GM23338 (cell line): ENCODE measurements around the gene ARSB. TPM values are rescaled to one million over a fixed set of nuclear protein-coding genes. Genes with fewer than 3 reads are reported as not detected.

ENCODE experiments used
- ATAC-seq: fragments of 200-7000 bp; cut with Tn5 transposase; 3 replicates; pipeline ENCODE4 v1.9.1; 2020
- DNase-seq: peaks from one replicate; pipeline ENCODE4 v3.0.0-alpha.2; 2015; ENCODE audit warnings: low spot score
- H2AFZ ChIP-seq: fragments of 200-600 bp; sonication (generic); 2 replicates; pipeline ENCODE4 v1.8.0; 2016; ENCODE audit warnings: antibody characterized with exemption, mild to moderate bottlenecking, moderate library complexity
- H3F3A ChIP-seq: fragments of 200-600 bp; sonication (generic); replicated peaks from 2 replicates; pipeline ENCODE4 v1.8.0; 2017; ENCODE audit warnings: antibody characterized with exemption, mixed run types, low read depth
- H3K27ac ChIP-seq: fragments of 200-600 bp; sonication (generic); 2 replicates; pipeline ENCODE4 v1.6.1; 2016; ENCODE audit warnings: low read depth
- H3K27me3 ChIP-seq: fragments of 200-600 bp; sonication (generic); 2 replicates; pipeline ENCODE4 v1.8.0; 2016; ENCODE audit warnings: mild to moderate bottlenecking, mixed run types, moderate library complexity; ENCODE audit not compliant: insufficient read depth
- H3K36me3 ChIP-seq: fragments of 200-600 bp; sonication (generic); 2 replicates; pipeline ENCODE4 v1.8.0; 2016; ENCODE audit warnings: mild to moderate bottlenecking; ENCODE audit not compliant: insufficient read depth
- H3K4me1 ChIP-seq: fragments of 200-600 bp; sonication (generic); 2 replicates; pipeline ENCODE4 v1.8.0; 2016; ENCODE audit warnings: mild to moderate bottlenecking, moderate library complexity; ENCODE audit not compliant: insufficient read depth
- H3K4me2 ChIP-seq: fragments of 200-600 bp; sonication (generic); 2 replicates; pipeline ENCODE4 v1.7.1; 2017; ENCODE audit warnings: mixed run types
- H3K4me3 ChIP-seq: fragments of 200-600 bp; sonication (generic); 2 replicates; pipeline ENCODE4 v1.6.1; 2016; ENCODE audit warnings: mixed run types
- H3K79me2 ChIP-seq: fragments of 200-600 bp; sonication (generic); replicated peaks from 2 replicates; pipeline ENCODE4 v1.8.0; 2017; ENCODE audit warnings: mild to moderate bottlenecking; ENCODE audit not compliant: insufficient read depth
- H3K9me2 ChIP-seq: fragments of 200-600 bp; sonication (generic); 2 replicates; pipeline ENCODE4 v1.8.0; 2017; ENCODE audit not compliant: insufficient read depth
- H4K20me1 ChIP-seq: fragments of 200-600 bp; sonication (generic); replicated peaks from 2 replicates; pipeline ENCODE4 v1.8.0; 2017; ENCODE audit warnings: mild to moderate bottlenecking; ENCODE audit not compliant: insufficient read depth
- H3K27ac Mint-ChIP-seq: 2 replicates; pipeline ENCODE4 v1.8.0; 2020; ENCODE audit warnings: inconsistent platforms, mild to moderate bottlenecking, moderate library complexity, mixed read lengths
- H3K27me3 Mint-ChIP-seq: 3 replicates; pipeline ENCODE4 v1.8.0; 2022; ENCODE audit warnings: low read depth, mild to moderate bottlenecking, moderate library complexity, mixed read lengths, inconsistent platforms; ENCODE audit not compliant: insufficient read depth, poor library complexity
- H3K36me3 Mint-ChIP-seq: 3 replicates; pipeline ENCODE4 v1.8.0; 2021; ENCODE audit warnings: low read depth, mild to moderate bottlenecking, inconsistent platforms, moderate library complexity, mixed read lengths
- H3K4me1 Mint-ChIP-seq: 3 replicates; pipeline ENCODE4 v1.8.0; 2020; ENCODE audit warnings: mild to moderate bottlenecking, inconsistent platforms, mixed read lengths
- H3K4me3 Mint-ChIP-seq: 3 replicates; pipeline ENCODE4 v1.8.0; 2021; ENCODE audit warnings: moderate library complexity, mild to moderate bottlenecking, inconsistent platforms, mixed read lengths
- H3K9me3 Mint-ChIP-seq: 3 replicates; pipeline ENCODE4 v1.8.0; 2020; ENCODE audit warnings: moderate library complexity, mild to moderate bottlenecking, inconsistent platforms, mixed read lengths
- polyA plus RNA-seq: library from polyadenylated mRNA; unstranded; fragments of >200 nt; fragmentation: Nextera tagmentation; extraction: Ambion mirVana; gene quantifications from 2 replicates; pipeline ENCODE4 v1.2.1, GENCODE V29; 2016
- total RNA-seq: library from RNA; depleted of rRNA; stranded (reverse); fragments of >200 nt; shearing (Covaris generic); gene quantifications from 2 replicates; pipeline ENCODE4 v1.2.3, GENCODE V29; 2014
- TF ChIP-seq, protein P1 (sequence below): fragments of 250-450 bp; sonication (Bioruptor Pico); IDR thresholded peaks from 2 replicates; pipeline ENCODE4 v1.5.0; 2020; ENCODE audit warnings: mild to moderate bottlenecking, moderate library complexity
- TF ChIP-seq, protein P2 (sequence below), 2 experiments: fragments of 200-600 bp in 1 of 2; sonication (generic) in 1 of 2; conservative IDR thresholded peaks; 2 replicates each; pipeline versions ENCODE4 v1.5.1 to v1.6.1; 2016 to 2017; ENCODE audit warnings: antibody characterized with exemption in 2 of 2, low read depth in 2 of 2, mild to moderate bottlenecking in 2 of 2, moderate library complexity in 1 of 2

Gene ARSB
- total and polyA plus RNA-seq, 2 experiments from 2014 or later: 7.4 to 24.6 TPM

DNA sequence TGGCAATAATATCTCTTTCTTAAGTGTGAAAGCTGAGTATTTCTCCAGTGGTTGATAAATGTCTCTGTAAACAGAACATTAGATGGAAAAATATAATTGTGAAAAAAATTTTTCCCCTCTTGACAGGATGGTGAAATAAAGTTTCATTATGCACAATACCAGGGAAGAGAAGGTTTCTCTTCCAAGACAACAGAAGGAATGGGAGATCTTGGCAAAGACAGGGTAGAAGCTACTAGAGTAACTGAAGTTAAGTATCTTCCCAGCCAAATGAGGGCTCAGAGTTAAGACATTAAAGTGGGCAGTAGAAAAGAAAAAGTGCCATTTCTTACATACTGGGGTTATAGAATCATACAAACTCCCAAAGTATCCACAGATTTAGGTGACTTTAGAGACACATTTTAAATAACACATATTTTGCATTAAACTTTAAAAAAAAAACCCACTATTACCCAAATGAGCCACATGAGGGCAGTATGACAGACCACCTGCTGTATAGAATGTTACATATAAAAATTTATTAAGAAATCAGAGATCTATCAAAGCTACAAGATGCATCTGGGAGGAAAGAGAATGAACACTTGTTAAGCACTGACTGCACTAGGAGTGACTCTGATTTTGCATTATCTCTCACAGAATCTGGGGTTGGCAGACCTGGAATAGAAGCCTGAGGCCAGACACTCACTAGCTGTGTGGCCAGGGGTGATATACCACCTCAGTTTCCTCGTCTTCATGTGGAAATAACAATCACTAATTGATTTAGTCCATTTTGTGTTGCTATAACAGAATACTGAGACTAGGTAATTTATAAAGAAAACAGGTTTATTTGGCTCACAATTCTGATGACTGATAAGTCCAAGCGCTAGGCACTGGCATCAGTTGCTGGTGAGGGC is 98.5 kb downstream of the ARSB start:
- no peaks in the 10 kb centered on the region for H3K9me3 Mint-ChIP-seq
- Histone ChIP-seq H3F3A (no peaks in the 10 kb centered on the region), H3K27ac (no peak overlapping the region), H3K4me2 (no peak overlapping the region), H3K4me1 (no peaks in the 10 kb centered on the region), H2AFZ (no peak overlapping the region), H3K79me2 (no peaks in the 10 kb centered on the region), H3K27me3 (no peaks in the 10 kb centered on the region), H3K9me2 (no peaks in the 10 kb centered on the region; the same call in 1 of the 2 replicates), H4K20me1 (no peaks in the 10 kb centered on the region), H3K4me3 (no peak overlapping the region), H3K36me3 (no peaks in the 10 kb centered on the region)
- DNase-seq: peak; percentile 20
- no peaks in the 10 kb centered on the region for H3K36me3 Mint-ChIP-seq
- ATAC-seq: no peak
- H3K27me3 Mint-ChIP-seq: no peaks in the 10 kb centered on the region
- no peak overlapping the region for H3K4me3 Mint-ChIP-seq
- TF ChIP-seq, protein P1, sequence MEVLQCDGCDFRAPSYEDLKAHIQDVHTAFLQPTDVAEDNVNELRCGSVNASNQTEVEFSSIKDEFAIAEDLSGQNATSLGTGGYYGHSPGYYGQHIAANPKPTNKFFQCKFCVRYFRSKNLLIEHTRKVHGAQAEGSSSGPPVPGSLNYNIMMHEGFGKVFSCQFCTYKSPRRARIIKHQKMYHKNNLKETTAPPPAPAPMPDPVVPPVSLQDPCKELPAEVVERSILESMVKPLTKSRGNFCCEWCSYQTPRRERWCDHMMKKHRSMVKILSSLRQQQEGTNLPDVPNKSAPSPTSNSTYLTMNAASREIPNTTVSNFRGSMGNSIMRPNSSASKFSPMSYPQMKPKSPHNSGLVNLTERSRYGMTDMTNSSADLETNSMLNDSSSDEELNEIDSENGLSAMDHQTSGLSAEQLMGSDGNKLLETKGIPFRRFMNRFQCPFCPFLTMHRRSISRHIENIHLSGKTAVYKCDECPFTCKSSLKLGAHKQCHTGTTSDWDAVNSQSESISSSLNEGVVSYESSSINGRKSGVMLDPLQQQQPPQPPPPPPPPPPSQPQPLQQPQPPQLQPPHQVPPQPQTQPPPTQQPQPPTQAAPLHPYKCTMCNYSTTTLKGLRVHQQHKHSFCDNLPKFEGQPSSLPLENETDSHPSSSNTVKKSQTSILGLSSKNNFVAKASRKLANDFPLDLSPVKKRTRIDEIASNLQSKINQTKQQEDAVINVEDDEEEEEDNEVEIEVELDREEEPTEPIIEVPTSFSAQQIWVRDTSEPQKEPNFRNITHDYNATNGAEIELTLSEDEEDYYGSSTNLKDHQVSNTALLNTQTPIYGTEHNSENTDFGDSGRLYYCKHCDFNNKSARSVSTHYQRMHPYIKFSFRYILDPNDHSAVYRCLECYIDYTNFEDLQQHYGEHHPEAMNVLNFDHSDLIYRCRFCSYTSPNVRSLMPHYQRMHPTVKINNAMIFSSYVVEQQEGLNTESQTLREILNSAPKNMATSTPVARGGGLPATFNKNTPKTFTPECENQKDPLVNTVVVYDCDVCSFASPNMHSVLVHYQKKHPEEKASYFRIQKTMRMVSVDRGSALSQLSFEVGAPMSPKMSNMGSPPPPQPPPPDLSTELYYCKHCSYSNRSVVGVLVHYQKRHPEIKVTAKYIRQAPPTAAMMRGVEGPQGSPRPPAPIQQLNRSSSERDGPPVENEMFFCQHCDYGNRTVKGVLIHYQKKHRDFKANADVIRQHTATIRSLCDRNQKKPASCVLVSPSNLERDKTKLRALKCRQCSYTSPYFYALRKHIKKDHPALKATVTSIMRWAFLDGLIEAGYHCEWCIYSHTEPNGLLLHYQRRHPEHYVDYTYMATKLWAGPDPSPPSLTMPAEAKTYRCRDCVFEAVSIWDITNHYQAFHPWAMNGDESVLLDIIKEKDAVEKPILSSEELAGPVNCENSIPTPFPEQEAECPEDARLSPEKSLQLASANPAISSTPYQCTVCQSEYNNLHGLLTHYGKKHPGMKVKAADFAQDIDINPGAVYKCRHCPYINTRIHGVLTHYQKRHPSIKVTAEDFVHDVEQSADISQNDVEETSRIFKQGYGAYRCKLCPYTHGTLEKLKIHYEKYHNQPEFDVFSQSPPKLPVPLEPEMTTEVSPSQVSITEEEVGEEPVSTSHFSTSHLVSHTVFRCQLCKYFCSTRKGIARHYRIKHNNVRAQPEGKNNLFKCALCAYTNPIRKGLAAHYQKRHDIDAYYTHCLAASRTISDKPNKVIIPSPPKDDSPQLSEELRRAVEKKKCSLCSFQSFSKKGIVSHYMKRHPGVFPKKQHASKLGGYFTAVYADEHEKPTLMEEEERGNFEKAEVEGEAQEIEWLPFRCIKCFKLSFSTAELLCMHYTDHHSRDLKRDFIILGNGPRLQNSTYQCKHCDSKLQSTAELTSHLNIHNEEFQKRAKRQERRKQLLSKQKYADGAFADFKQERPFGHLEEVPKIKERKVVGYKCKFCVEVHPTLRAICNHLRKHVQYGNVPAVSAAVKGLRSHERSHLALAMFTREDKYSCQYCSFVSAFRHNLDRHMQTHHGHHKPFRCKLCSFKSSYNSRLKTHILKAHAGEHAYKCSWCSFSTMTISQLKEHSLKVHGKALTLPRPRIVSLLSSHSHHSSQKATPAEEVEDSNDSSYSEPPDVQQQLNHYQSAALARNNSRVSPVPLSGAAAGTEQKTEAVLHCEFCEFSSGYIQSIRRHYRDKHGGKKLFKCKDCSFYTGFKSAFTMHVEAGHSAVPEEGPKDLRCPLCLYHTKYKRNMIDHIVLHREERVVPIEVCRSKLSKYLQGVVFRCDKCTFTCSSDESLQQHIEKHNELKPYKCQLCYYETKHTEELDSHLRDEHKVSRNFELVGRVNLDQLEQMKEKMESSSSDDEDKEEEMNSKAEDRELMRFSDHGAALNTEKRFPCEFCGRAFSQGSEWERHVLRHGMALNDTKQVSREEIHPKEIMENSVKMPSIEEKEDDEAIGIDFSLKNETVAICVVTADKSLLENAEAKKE (CRISPR knock-in tag): no peak
- TF ChIP-seq, protein P2, sequence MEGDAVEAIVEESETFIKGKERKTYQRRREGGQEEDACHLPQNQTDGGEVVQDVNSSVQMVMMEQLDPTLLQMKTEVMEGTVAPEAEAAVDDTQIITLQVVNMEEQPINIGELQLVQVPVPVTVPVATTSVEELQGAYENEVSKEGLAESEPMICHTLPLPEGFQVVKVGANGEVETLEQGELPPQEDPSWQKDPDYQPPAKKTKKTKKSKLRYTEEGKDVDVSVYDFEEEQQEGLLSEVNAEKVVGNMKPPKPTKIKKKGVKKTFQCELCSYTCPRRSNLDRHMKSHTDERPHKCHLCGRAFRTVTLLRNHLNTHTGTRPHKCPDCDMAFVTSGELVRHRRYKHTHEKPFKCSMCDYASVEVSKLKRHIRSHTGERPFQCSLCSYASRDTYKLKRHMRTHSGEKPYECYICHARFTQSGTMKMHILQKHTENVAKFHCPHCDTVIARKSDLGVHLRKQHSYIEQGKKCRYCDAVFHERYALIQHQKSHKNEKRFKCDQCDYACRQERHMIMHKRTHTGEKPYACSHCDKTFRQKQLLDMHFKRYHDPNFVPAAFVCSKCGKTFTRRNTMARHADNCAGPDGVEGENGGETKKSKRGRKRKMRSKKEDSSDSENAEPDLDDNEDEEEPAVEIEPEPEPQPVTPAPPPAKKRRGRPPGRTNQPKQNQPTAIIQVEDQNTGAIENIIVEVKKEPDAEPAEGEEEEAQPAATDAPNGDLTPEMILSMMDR (conservative IDR thresholded peaks at IDR 0.05; ENCODE audit: low read depth in 2 of 2): peak; percentile 44 to 91
- H3K27ac Mint-ChIP-seq: no peak overlapping the region
- peaks cover 4% of the 10 kb centered on the region; the same call in 2 of the 3 replicates for H3K4me1 Mint-ChIP-seq
